GM12865 (cell line): Measurements from ENCODE around the gene NR5A1.

Source experiments
- DNase-seq: peaks from one replicate; pipeline ENCODE4 v3.0.0; 2010; ENCODE audit warnings: low read depth
- H3K4me3 ChIP-seq: 2 replicates; pipeline ENCODE4 v1.5.1; 2011; ENCODE audit warnings: mild to moderate bottlenecking, low read depth, low read length, control low read depth
- CTCF ChIP-seq: IDR thresholded peaks from 2 replicates; pipeline ENCODE4 v1.5.1; 2011; ENCODE audit warnings: low read length, control low read depth, low read depth, inconsistent platforms; ENCODE audit not compliant: insufficient read depth; ENCODE audit errors: missing control alignments

Gene NR5A1

GRCh38 chr9:124475158-124475867 lies 31.9 kb downstream of the NR5A1 start:
- DNase-seq, result no peak
- H3K4me3 ChIP-seq, result no peak overlapping the region
- no peak for TF ChIP-seq CTCF

DNA sequence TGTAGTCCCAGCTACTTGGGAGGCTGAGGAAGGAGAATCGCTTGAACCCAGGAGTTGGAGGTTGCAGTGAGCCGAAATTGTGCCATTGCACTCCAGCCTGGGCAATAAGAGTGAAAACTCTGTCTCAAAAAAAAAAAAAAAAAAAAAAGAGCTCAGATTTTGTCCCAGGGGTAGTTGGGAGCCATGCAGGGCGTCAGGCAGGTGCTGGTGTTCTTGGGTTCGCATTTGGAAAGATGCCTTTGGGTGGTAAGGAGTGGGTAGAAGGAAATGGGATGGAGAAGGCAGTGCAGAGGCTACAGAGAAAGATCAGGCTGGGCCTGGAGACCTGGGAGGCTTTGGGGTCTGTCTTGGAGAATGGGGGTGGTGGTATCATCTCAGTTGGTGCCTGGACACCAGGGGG lies 33.0 kb downstream of the NR5A1 start:
- TF ChIP-seq CTCF, result no peak
- no peak for DNase-seq
- no peak overlapping the region for H3K4me3 ChIP-seq

DNA sequence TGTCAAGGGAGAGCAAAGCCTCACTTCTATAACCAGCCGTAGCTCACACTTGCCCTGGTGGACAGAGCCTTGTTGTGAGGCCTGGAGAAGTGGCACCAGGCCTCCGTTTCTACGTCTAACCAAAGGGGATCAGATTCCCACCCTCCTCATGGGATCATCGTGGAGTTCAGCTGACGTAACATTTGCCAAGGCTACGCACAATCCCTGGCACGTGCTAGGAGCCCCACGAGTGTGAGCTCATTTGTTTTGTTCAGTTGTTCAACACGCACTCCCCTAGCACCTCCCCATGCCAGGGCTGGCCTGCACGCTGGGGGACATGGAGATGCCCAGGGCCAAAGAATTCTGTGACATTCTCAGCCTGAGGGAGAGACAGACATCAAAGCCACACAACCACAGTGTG lies 33.9 kb downstream of the NR5A1 start:
- H3K4me3 ChIP-seq, result no peak overlapping the region
- TF ChIP-seq CTCF, result no peak
- no peak for DNase-seq

- H3K4me3 ChIP-seq, result no peak overlapping the region
- no peak for TF ChIP-seq CTCF
- no peak for DNase-seq
Observed at GRCh38 chr9:124472770-124473169, 34.4 kb downstream of the NR5A1 start.

DNA sequence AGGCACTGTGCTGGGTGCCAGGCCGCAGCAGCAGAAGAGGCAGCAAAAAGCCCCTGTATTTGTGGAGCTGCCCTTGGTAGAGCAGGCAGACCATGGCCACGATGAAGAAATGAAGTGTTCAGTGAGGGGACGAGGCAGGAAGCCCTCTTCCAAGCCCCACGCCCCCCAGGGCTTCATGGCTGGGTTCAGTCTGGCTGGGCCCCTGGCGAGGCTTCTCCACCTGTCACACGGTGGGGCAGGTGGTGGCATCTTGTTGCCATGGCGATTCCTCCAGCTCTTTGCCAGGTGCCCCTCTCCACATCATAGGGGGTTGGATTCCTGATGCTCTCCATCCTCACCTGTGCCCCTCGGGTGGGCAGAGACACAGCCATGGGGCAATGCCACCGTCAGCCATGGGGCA lies 35.4 kb downstream of the NR5A1 start:
- no peak for DNase-seq
- H3K4me3 ChIP-seq, result no peak overlapping the region
- TF ChIP-seq CTCF, result no peak

DNA sequence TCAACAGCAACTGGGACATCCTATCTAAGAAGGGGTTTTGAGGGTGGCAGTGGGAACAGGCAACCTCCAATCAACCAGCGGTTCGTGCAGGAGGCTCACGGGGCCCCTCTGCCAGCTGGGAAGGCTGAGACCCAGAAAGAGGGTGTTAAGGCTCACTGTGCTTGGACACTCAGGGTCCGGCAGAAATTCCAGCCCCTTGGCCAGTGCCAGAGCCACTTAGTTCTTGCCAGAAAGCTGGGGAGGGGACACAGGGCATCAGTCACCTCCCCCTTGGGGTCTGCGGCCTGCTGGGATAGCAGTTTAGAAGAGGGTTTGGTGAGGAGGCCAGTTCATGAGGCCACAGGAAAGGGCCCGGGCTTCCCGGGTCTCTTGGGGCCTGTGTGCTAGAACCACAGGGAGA lies 36.5 kb downstream of the NR5A1 start:
- DNase-seq, result no peak
- H3K4me3 ChIP-seq, result no peak overlapping the region
- no peak for TF ChIP-seq CTCF

- no peak for TF ChIP-seq CTCF
- DNase-seq, result no peak
- no peak overlapping the region for H3K4me3 ChIP-seq
Observed at GRCh38 chr9:124470306-124470705, 36.9 kb downstream of the NR5A1 start.
